ENCODE measurements around the gene SPINK5. TPM values are rescaled to one million over a fixed set of nuclear protein-coding genes. Genes with fewer than 3 reads are reported as not detected.
"Not testable (repeated sequence)": the region's sequence is repeated elsewhere in the genome, so short reads cannot be mapped to it uniquely, and the experiment has no call there.

The SPINK5 gene
- total RNA-seq, 3 donors from 2014 or later, result 2.8 to 11.0 (median 6.2) TPM

GRCh38 chr5:148033134-148033533 lies 30.6 kb upstream of the SPINK5 start:
- Histone ChIP-seq H3K4me1 (ENCODE audit: low read depth) (no peaks in the 10 kb centered on the region), H3K4me3 (no peak overlapping the region), H3K9me3 (no peaks in the 10 kb centered on the region), H3K36me3 (ENCODE audit: low read depth) (no peaks in the 10 kb centered on the region)
- intact Hi-C loops (cut with DNase I, micrococcal nuclease), result no loop called here
- no peak for TF ChIP-seq CTCF (IDR thresholded peaks at IDR 0.05)
- DNase-seq (no peak), ATAC-seq (no peak)

GRCh38 chr5:148035676-148036075 lies 28.1 kb upstream of the SPINK5 start:
- Histone ChIP-seq H3K4me3 (no peak overlapping the region), H3K9me3 (no peaks in the 10 kb centered on the region), H3K4me1 (ENCODE audit: low read depth) (no peaks in the 10 kb centered on the region), H3K36me3 (ENCODE audit: low read depth) (no peaks in the 10 kb centered on the region)
- DNase-seq (no peak), ATAC-seq (no peak)
- intact Hi-C loops (cut with DNase I, micrococcal nuclease), result no loop called here
- no peak for TF ChIP-seq CTCF (IDR thresholded peaks at IDR 0.05)

- Histone ChIP-seq H3K9me3 (no peaks in the 10 kb centered on the region), H3K4me3 (no peak overlapping the region), H3K36me3 (ENCODE audit: low read depth) (no peaks in the 10 kb centered on the region), H3K4me1 (ENCODE audit: low read depth) (no peaks in the 10 kb centered on the region)
- TF ChIP-seq CTCF (IDR thresholded peaks at IDR 0.05), result no peak
- intact Hi-C loops (cut with DNase I, micrococcal nuclease), result no loop called here
- ATAC-seq (no peak), DNase-seq (no peak)
Observed at GRCh38 chr5:148042881-148043280, 20.9 kb upstream of the SPINK5 start.

- no peak for DNase-seq
Observed at GRCh38 chr5:148043705-148044104, 20.1 kb upstream of the SPINK5 start.

GRCh38 chr5:148055160-148055559 lies 8.6 kb upstream of the SPINK5 start:
- intact Hi-C loops (cut with DNase I, micrococcal nuclease); H3K36me3 ChIP-seq (ENCODE audit: low read depth); ATAC-seq; H3K4me1 ChIP-seq (ENCODE audit: low read depth); DNase-seq; H3K4me3 ChIP-seq: not testable (repeated sequence)
- H3K9me3 ChIP-seq, result peaks cover 22% of the 10 kb centered on the region

More at GRCh38 chr5:148043705-148044104, 20.1 kb upstream of the SPINK5 start:
- no peak for TF ChIP-seq CTCF (IDR thresholded peaks at IDR 0.05)
- intact Hi-C loops (cut with DNase I, micrococcal nuclease), result no loop called here
- no peaks in the 10 kb centered on the region for H3K9me3 ChIP-seq
- no peaks in the 10 kb centered on the region for H3K4me1 ChIP-seq (ENCODE audit: low read depth)
- ATAC-seq, result no peak
- H3K4me3 ChIP-seq, result no peak overlapping the region
- H3K36me3 ChIP-seq (ENCODE audit: low read depth), result no peaks in the 10 kb centered on the region

GRCh38 chr5:148060309-148060708 lies 3.5 kb upstream of the SPINK5 start:
- intact Hi-C loops (cut with DNase I, micrococcal nuclease), result no loop called here
- no peak for TF ChIP-seq CTCF (IDR thresholded peaks at IDR 0.05)
- ATAC-seq (peak; percentile 47), DNase-seq (no peak)
- H3K4me3 ChIP-seq, result no peak overlapping the region
- H3K9me3 ChIP-seq, result peaks cover 12% of the 10 kb centered on the region
- no peaks in the 10 kb centered on the region for H3K36me3 ChIP-seq (ENCODE audit: low read depth)
- no peaks in the 10 kb centered on the region for H3K4me1 ChIP-seq (ENCODE audit: low read depth)
